CD4-positive, alpha-beta T cell treated with Interferon alpha-2 for 1 hour (primary cell): ENCODE results near the gene PTMS.
A peak's percentile ranks its signal among the peaks of the same experiment; 100 is the strongest.

Source experiments
- DNase-seq, 2 donors: peaks; one replicate each; pipeline ENCODE4 v3.0.0-alpha.2; 2020 to 2022

PTMS gene

DNA sequence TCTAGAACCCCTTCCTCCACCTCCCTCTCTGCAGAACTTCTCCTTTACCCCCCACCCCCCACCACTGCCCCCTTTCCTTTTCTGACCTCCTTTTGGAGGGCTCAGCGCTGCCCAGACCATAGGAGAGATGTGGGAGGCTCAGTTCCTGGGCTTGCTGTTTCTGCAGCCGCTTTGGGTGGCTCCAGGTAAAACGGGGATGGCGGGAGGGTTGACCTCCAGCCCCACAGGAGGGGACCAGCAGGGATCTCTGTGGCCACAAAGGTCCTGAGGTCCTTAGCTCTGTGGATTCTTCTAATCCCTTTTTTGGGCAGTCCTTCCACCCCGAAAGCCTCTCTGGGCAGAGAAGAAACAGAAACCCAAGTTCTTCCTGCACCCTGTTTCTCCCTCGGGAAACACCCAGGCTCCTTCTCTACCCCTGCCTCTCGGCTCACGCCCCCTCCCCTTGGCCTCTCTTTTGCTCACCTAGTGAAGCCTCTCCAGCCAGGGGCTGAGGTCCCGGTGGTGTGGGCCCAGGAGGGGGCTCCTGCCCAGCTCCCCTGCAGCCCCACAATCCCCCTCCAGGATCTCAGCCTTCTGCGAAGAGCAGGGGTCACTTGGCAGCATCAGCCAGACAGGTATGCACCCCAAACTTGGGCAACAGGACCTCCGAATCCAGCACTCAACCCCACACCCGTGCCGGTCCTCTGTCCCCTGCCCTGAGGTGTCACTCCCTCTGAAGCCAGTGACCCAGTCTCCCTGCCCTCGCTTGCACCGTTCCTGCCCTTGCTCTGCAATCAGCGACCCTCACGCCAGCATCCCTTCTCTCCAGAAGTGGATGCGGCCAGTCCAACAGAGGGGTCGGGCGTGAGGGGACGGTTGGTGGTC lies 6.8 kb downstream of the PTMS start:
- DNase-seq: no peak

DNA sequence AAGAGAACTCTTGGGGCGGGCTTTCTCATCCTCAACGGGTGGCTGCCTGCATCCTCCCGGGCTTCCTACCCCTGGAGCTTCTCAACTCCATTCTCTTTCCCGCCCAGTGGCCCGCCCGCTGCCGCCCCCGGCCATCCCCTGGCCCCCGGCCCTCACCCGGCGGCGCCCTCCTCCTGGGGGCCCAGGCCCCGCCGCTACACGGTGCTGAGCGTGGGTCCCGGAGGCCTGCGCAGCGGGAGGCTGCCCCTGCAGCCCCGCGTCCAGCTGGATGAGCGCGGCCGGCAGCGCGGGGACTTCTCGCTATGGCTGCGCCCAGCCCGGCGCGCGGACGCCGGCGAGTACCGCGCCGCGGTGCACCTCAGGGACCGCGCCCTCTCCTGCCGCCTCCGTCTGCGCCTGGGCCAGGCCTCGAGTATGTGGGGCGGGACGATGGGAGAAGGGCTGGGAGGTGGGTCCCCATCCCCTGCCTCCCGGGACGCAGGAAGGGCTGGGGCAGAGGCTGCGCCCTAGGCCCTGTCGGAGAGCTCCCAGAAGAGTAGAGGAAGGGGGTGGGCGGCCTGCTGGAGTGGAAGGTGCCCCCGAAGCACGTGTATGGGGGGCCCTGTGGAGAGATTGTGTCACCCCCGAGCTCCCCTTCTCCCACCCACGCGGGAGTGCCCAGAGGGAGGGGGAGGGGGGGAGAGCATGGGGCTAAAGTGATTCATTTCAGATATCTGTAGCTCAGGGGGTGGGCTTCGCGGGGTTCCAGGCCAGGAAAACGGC lies 7.6 kb downstream of the PTMS start:
- peak in 1 of 2 donors; percentile 34 for DNase-seq

DNA sequence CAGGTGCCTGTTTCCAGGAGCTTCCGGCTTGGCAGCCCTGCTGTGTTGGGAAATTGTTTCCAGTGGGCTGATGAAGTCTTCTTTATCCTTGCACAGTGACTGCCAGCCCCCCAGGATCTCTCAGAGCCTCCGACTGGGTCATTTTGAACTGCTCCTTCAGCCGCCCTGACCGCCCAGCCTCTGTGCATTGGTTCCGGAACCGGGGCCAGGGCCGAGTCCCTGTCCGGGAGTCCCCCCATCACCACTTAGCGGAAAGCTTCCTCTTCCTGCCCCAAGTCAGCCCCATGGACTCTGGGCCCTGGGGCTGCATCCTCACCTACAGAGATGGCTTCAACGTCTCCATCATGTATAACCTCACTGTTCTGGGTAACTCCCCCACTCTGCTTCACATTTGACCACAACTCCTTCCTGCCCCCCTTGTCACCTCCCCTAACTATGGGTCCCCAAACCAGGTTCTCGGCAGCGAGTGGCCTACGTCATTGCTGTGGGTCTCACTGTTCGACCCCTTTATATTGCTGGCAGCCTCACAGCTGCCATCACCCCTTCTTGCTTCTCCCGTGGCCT lies 8.4 kb downstream of the PTMS start:
- peak; percentile 80 to 89 for DNase-seq

DNA sequence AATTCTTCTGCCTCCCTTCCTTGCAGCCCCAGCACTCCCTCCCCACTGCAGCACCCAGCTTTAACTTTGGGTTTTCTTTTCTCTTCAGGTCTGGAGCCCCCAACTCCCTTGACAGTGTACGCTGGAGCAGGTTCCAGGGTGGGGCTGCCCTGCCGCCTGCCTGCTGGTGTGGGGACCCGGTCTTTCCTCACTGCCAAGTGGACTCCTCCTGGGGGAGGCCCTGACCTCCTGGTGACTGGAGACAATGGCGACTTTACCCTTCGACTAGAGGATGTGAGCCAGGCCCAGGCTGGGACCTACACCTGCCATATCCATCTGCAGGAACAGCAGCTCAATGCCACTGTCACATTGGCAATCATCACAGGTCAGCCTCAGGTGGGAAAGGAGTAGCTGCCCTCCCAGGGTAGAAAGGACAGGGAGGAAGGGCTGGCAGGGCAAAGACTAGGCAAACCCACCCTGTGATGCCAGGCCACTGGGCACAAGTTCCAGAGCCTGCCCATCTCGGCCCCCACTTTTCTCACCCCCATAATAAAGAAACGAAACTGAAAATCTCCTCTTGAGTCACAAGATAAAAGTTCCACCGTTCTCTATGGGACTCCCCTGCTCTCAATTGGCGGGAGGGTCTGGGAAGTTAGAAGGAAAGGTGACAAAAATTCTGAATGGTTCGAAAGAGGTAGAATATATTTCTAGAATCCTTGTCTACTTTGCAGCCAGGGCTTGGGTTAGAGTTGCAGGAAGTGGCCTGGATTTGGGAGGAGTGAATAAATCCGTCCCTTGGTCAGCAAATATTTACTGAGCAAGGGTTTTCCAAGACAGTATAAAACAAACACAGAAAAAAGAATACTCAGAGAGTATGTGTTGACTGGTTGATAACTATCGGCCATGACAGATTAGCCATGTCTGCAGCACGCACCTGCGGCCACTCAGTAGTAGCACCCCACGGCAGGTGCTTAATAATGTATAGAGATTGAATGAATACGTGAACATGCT lies 9.3 kb downstream of the PTMS start:
- peak in 1 of 2 donors; percentile 64 for DNase-seq

DNA sequence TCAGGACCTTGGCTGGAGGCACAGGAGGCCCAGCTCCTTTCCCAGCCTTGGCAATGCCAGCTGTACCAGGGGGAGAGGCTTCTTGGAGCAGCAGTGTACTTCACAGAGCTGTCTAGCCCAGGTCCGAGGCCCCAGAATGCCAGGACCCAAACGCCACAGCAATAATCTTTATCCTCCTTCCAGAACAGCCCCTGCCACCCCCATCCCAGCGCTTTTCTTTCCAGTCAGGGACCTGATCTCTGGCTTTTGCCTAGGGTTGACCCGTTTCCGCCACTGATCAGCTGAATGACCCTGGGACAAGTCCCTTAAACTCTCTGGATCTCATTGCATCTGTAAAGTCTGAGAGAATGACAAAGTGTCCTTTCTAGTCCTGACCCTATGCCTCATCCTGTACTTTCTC lies 11.2 kb downstream of the PTMS start:
- DNase-seq: no peak

DNA sequence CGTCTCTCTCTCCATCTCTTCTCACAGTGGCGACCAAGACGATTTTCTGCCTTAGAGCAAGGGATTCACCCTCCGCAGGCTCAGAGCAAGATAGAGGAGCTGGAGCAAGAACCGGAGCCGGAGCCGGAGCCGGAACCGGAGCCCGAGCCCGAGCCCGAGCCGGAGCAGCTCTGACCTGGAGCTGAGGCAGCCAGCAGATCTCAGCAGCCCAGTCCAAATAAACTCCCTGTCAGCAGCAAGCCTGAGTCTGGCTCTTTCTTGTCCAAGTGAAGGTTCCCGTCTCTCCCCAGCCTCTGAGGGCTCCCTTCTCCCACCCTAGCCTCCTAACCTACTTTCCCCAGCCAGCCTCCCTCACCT lies 12.0 kb downstream of the PTMS start:
- DNase-seq: no peak

DNA sequence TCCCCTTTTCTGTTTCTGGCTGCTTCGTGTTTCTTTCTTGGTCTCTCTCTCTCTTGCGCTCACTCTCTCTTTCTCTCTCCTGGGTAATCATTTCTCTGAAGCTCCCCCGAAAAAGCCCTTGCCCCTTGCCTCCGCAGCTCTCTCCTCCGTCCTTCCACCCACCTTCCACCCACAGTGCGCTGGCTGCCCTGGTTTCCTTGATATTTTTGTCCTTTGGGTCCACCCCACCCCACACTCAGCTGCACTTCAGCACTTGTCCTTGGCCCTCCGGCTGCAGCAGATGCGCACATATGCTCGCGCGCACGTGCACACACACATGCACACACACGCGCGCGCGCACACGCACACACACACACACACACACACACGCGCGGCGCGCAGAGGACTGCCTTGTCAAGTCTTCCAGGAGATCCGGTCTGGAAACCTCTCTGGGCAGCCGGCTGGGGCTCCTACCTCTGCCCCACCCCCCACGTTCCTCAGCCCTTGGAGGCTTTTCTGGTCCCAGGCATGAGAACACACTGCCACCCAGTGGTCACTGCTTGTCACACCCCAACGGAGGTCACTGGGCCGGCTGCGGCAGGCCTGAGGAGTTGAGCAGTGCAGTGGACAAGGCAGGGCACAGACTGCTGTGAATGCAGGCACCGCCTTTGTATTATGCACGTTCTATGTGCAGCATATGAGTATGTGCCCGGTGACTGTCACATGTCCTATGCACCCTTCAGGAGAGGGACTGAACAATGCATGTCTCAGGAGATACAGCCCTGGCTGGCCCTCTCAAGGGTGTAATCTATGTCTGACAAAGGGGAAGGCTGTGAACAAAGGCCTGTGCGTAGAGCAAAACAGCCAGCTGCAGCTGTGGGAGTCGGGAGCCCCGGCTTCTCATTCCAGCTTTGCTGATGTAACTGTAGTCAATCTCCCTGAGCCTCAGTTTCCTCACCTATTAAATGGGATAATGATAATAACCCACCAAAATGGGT lies 12.7 kb downstream of the PTMS start:
- peak; percentile 87 to 91 for DNase-seq

DNA sequence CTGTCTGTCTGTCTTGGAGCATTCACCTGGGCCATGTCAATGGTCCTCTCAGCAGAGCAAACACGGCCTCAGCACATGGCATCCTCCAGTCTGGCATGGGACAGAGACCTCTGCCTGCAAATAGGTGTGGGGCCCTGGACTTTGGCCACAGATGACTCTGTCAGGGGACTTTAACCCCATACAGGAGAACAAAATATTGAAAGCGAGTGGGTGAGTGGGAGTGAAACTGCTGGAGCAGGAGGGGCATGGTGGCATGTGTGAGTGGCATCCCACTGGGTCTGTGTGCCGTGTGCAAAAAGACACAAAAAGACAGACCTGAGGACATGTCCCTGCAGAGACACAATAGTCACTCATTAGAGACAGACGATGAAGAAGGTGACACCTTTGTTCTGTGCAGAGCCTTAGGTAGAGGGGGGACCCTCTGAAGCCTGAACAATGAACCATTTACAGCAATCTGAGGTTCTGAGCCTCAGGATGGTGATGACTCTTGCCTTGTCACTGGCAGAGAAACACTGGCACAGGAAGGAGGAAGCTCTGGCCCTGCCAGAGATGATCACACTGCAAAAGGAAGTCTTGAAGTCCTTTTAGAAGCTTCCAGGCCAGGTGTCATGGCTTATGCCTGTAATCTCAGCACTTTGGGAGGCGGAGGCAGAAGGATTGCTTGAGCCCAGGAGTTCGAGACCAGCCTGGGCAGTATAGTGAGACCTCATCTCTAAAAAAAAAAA lies 13.7 kb downstream of the PTMS start:
- DNase-seq: no peak

DNA sequence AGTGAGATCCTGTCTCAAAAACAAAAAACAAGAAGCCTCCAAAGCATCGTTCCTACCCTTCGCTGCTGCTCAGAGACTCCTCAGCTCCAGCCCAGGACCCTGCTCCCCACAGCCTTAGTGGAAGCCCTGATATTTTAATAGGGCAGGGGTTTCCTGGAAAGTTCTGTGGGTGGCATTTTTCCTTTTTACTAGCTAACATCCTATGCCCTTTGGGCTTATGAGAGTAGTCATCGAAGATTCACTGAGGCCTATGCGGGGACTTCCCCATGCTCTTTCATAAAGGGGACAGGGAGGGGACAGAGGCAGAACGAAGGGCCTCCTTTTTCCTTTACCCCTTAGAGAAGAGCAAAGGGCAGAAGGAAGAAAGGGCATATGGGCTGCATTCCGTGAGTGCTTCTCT lies 14.4 kb downstream of the PTMS start:
- DNase-seq: no peak

DNA sequence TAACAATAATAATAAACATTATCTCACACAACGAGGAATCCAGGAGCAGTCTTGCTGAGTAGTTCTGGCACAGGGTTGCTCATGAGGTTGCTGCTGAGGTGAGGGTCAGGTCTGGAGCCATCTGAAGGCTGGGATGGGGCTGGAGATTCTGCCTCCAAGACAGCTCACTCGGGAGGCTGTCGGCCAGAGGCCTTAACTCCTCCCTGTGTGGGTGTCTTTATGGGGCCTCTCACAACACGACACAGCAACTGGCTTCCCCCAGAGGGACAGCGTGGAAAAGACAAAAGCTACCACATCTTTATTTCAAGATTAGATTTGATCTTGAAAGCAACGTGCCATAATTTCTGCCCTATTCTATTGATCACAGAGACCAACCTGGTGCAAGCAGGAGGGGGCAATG lies 16.0 kb downstream of the PTMS start:
- DNase-seq: no peak

DNA sequence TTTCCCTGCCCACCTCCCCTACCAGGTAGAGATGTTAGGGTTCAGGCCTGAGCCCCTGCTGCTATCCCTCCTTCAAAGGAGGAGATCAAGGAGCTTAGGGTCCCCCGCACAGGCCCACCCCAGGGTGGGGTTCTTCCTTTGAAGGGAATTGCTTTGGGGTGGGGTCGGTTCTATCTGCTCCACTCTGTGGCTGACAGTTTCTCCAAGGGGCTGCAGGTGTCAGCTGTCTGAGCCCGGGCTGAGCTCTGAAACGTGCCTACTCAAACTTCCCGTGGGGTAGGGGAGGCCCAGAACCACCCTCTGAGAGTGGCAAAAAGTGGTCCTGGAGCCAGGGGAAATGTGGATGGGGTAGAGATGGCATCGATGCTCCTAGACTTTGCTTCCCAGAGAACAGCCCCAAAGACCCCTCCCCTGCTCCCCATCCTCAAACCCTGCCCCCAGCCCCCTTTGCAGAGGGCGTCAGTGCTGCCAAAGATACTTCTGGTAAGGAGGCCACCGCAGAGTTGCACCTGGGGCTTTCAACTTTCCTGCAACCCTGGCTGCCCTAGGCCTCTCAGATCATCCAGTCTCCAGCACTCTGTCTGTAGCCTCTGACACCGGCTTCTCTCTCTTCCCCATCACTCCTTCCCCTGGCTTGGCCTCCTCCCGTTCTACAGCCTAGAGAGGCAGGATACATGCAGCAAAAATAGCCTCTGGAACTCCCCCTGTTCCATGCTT lies 16.8 kb downstream of the PTMS start:
- no peak for DNase-seq

DNA sequence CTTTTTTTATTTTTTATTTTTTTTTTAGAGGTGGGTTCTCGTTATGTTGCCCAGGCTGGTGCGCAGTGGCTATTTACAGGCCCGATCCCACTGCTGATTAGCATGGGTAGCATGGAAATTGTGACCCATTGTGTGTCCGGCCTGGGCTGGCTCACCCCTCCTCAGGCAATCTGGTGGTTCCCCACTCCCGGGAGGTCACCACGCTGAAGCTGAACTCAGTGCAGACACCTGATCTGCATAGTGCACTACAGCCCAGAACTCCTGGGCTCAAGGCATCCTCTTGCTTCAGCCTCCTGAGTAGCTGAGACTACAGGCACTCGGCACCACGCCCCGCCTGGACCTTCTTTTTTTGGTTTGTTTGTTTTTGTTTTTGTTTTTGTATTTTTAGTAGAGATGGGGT lies 17.7 kb downstream of the PTMS start:
- DNase-seq: no peak

DNA sequence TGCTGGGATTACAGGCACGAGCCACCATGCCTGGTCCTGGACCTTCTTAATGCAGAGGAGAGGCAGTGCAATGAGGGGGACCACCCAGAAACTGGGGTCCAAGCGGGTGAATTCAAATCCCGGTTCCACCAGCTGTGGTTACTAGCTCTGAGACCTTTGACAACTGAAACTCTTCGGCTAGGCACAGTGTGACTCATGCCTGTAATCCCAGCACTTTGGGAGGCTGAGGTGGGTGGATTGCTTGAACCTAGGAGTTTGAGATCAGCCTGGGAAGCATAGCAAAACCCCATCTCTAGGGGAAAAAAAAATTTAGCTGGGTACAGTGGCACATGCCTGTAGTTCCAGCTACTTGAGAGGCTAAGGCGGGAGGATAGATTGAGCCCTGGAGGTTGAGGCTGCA lies 18.1 kb downstream of the PTMS start:
- DNase-seq: no peak

DNA sequence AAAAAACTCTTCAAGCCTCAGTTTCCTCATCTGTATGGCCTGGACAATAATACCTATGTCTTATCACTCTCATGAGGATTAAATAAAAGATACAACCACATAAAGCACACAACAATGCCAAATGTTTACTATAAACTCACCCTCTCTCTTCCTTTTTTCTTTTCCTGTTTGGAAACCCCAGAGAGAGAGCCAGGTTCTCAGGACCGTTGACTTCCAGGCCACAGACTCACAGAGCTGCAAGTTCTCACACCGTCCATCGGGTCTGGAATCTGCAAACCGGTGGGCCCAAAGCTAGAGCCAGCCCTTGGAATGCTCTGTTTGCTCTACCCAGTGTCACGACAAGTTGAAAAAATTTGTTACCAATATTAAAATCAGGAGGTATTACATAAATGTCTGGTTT lies 18.6 kb downstream of the PTMS start:
- DNase-seq: no peak

DNA sequence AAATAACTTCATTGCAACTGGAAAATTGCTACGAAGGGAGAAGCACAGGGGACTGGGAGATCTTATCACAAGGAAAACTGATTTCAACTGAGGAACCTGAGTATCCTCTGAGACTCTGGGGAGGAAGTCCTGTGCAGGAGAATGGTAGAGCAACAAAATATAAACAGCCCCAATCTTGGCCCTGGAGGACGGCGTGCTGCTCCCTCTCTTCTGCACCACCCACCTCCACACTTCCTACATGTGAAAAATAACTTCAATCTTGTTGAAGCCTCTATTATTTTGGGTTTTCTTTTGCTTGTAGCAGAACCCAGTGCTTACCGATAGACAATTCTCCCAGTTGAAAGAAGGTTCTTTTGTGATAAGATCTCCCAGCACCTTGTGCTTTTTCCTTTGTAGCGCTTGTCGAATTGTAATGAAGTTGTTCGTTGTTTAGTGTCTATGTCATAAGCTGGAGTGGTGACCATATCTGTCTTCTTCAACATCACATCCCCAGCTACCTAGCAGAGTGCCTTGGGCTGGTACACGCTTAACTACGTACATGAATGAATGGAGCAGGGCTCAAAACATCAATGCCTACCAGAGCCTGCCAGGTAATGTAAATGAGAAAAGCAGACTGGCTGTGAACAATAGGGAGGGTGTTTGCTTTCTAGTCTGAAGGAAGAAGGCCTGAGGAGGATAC lies 20.4 kb downstream of the PTMS start:
- DNase-seq: peak in 1 of 2 donors; percentile 43

DNA sequence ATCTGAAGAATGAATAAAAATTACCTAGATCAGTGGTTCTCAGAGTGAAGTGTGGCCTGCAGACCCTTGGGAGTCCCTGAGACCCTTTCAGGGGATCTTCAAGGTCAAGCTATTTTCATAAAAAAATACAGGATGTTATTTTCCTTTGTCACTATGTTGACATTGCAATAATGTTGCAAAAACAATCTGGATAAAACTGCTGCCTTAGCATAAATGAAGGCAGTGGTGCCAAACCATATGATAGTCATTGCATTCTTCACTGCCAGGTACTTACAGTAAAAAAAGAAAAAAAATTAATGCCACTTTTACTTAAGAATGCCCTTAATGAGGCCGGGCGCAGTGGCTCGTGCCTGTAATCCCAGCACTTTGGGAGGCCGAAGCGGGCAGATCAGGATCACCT lies 21.1 kb downstream of the PTMS start:
- DNase-seq: no peak

DNA sequence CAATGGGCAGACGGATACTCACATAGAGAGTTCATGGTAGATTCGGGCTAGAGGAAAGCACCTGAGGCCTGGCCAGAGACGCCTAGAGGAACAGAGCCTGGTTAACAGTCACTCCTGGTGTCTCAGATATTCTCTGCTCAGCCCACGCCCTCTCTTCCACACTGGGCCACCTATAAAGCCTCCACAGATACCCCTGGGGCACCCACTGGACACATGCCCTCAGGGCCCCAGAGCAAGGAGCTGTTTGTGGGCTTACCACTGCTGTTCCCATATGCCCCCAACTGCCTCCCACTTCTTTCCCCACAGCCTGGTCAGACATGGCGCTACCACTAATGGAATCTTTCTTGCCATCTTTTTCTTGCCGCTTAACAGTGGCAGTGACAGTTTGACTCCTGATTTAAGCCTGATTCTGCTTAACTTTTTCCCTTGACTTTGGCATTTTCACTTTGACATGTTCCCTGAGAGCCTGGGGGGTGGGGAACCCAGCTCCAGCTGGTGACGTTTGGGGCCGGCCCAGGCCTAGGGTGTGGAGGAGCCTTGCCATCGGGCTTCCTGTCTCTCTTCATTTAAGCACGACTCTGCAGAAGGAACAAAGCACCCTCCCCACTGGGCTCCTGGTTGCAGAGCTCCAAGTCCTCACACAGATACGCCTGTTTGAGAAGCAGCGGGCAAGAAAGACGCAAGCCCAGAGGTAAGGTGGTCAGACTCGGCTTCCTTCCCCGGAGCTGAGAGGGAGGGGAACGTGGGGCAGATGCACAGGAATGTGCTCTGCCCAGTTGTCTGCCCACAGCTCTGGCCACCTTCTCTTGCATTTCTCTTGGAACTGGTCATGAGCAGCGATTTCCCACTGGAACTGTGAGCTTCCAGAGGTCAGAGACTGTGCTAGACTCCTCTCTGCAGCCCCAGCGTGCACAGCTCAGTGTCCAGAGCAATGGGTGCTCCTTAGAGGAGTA lies 23.1 kb downstream of the PTMS start, which contains the start of gene CD4:
TSS of gene CD4 (plus strand) at position 557 of the 953 bp plus-strand sequence. CDS start 10,611 bp downstream, outside the sequence.
- DNase-seq: peak; percentile 65 to 79
